ENCODE measurements around the gene ADAMTSL1.

Gene ADAMTSL1, protein sequence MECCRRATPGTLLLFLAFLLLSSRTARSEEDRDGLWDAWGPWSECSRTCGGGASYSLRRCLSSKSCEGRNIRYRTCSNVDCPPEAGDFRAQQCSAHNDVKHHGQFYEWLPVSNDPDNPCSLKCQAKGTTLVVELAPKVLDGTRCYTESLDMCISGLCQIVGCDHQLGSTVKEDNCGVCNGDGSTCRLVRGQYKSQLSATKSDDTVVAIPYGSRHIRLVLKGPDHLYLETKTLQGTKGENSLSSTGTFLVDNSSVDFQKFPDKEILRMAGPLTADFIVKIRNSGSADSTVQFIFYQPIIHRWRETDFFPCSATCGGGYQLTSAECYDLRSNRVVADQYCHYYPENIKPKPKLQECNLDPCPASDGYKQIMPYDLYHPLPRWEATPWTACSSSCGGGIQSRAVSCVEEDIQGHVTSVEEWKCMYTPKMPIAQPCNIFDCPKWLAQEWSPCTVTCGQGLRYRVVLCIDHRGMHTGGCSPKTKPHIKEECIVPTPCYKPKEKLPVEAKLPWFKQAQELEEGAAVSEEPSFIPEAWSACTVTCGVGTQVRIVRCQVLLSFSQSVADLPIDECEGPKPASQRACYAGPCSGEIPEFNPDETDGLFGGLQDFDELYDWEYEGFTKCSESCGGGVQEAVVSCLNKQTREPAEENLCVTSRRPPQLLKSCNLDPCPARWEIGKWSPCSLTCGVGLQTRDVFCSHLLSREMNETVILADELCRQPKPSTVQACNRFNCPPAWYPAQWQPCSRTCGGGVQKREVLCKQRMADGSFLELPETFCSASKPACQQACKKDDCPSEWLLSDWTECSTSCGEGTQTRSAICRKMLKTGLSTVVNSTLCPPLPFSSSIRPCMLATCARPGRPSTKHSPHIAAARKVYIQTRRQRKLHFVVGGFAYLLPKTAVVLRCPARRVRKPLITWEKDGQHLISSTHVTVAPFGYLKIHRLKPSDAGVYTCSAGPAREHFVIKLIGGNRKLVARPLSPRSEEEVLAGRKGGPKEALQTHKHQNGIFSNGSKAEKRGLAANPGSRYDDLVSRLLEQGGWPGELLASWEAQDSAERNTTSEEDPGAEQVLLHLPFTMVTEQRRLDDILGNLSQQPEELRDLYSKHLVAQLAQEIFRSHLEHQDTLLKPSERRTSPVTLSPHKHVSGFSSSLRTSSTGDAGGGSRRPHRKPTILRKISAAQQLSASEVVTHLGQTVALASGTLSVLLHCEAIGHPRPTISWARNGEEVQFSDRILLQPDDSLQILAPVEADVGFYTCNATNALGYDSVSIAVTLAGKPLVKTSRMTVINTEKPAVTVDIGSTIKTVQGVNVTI (N-terminal part only)

DNA sequence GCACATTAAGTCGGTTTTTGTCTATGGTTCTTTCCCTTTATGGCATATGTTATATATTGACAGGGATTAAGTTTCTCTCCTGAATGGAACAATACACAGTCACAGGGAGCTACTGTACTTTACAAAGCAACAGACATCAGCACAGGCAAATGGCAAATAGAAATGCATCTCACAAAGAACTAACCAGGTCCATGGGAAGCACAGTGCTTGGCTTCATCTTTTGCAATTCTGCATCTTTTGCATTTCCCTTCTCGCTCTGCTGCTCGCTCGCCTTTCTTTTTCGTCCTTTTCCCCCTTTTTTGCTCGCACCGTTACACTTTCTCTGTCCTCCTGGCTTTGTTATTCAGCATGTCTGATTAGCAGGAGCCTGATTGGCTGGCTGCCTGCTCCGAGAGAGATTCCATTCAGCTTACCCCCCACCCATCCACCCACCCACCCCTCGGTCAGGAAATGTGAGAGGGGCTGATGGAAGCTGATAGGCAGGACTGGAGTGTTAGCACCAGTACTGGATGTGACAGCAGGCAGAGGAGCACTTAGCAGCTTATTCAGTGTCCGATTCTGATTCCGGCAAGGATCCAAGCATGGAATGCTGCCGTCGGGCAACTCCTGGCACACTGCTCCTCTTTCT, at the start of gene ADAMTSL1:
TSS of gene ADAMTSL1 (plus strand) at position 502 of the 628 bp plus-strand sequence. CDS start at position 582, 80 bp downstream.
- TF ChIP-seq, protein P1, sequence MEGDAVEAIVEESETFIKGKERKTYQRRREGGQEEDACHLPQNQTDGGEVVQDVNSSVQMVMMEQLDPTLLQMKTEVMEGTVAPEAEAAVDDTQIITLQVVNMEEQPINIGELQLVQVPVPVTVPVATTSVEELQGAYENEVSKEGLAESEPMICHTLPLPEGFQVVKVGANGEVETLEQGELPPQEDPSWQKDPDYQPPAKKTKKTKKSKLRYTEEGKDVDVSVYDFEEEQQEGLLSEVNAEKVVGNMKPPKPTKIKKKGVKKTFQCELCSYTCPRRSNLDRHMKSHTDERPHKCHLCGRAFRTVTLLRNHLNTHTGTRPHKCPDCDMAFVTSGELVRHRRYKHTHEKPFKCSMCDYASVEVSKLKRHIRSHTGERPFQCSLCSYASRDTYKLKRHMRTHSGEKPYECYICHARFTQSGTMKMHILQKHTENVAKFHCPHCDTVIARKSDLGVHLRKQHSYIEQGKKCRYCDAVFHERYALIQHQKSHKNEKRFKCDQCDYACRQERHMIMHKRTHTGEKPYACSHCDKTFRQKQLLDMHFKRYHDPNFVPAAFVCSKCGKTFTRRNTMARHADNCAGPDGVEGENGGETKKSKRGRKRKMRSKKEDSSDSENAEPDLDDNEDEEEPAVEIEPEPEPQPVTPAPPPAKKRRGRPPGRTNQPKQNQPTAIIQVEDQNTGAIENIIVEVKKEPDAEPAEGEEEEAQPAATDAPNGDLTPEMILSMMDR (IDR thresholded peaks at IDR 0.05; ENCODE audit: control insufficient read depth, extremely low read depth, insufficient read depth) = no peak
- DNase-seq (ENCODE audit: low read depth) = no peak
- no peak within 1 kb of the TSS for H3K4me3 ChIP-seq (ENCODE audit: low read depth, low read length)

- no peak for DNase-seq (ENCODE audit: low read depth)
- no peak overlapping the region for H3K4me3 ChIP-seq (ENCODE audit: low read depth, low read length)
- TF ChIP-seq, protein P1 (IDR thresholded peaks at IDR 0.05; ENCODE audit: control insufficient read depth, extremely low read depth, insufficient read depth) = no peak
These were observed 46.3 kb upstream of the ADAMTSL1 start for GRCh38 chr9:18427691-18428090.

DNA sequence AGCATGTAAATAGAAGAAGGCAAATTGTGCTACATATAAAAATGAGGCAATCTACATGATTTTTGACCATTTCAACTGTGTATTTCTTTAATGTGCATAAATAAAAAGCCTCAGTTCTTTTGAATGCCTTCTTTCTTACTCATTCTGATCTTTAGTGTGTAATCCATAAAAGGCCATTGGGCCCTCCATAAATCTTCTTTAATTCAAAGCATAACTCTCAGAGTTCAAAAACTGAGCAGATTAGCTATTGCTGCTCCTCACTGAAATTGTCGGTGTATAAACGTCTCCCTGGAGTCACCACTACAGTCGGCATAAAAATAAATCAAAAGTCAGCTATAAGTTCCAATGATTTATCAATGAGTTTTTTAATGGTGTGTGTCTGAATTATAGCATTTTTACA, 45.3 kb upstream of the ADAMTSL1 start:
- TF ChIP-seq, protein P1 (IDR thresholded peaks at IDR 0.05; ENCODE audit: control insufficient read depth, extremely low read depth, insufficient read depth) = no peak
- DNase-seq (ENCODE audit: low read depth) = no peak
- H3K4me3 ChIP-seq (ENCODE audit: low read depth, low read length) = no peak overlapping the region

DNA sequence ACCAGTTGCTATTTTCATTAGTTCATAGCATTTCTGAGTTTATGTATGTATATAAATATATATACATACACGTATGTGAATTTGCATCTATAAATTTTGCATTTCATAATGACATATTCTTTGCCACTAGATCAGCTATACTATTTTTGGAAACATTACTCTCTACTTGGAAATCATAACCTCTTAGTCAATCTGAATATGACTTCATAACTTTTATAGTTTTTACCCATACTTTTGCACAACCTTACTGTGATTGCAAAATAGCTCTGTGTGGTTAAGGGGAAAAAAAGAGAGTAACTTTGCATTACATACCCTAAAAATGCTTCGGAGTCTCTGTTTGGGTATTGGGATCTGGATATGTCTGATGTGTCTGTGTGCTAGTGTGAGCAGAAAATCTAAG, 44.9 kb upstream of the ADAMTSL1 start:
- TF ChIP-seq, protein P1 (IDR thresholded peaks at IDR 0.05; ENCODE audit: control insufficient read depth, extremely low read depth, insufficient read depth) = no peak
- no peak overlapping the region for H3K4me3 ChIP-seq (ENCODE audit: low read depth, low read length)
- DNase-seq (ENCODE audit: low read depth) = no peak

DNA sequence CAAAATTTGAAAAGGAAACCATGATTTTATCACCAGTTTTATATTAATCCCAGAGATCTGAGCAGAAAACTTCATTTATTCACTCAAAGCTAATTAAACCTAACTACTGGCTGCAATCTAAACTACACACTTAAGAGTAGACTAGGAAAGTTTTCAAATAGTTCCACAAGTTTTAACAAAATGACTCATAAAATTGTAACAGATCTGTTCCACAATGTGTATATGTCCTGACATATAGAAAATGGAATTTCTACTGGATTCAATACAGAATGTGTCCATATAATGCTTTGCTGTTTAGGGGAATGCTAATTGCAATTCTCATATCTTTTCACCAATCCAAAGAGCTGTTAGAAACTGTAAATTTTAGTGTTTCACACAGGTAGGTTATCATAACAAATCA, 40.3 kb upstream of the ADAMTSL1 start:
- no peak for DNase-seq (ENCODE audit: low read depth)
- TF ChIP-seq, protein P1 (IDR thresholded peaks at IDR 0.05; ENCODE audit: control insufficient read depth, extremely low read depth, insufficient read depth) = no peak
- H3K4me3 ChIP-seq (ENCODE audit: low read depth, low read length) = no peak overlapping the region
